CD4-positive, alpha-beta T cell treated with Interleukin-15 for 1 hour (primary cell): ENCODE data around the gene ARHGAP24.
"Not testable (repeated sequence)": the region's sequence is repeated elsewhere in the genome, so short reads cannot be mapped to it uniquely, and the experiment has no call there.

Experiments
- DNase-seq: peaks from one replicate; pipeline ENCODE4 v3.0.0-alpha.2; 2020

ARHGAP24 gene

GRCh38 chr4:85784348-85784747, 309.4 kb downstream of the ARHGAP24 start:
- no peak for DNase-seq

- DNase-seq = no peak
Observed at GRCh38 chr4:85784947-85785346, 310.0 kb downstream of the ARHGAP24 start.

- no peak for DNase-seq
Observed at GRCh38 chr4:85787133-85787532, 312.2 kb downstream of the ARHGAP24 start.

- no peak for DNase-seq
Observed at GRCh38 chr4:85788604-85789003, 313.7 kb downstream of the ARHGAP24 start.

GRCh38 chr4:85789241-85789640, 314.3 kb downstream of the ARHGAP24 start:
- no peak for DNase-seq

- no peak for DNase-seq
Observed at GRCh38 chr4:85790582-85790981, 315.6 kb downstream of the ARHGAP24 start.

GRCh38 chr4:85792376-85793232, 317.7 kb downstream of the ARHGAP24 start:
- no peak for DNase-seq

GRCh38 chr4:85793233-85793585, 318.3 kb downstream of the ARHGAP24 start:
- no peak for DNase-seq

GRCh38 chr4:85798012-85798770, 323.2 kb downstream of the ARHGAP24 start:
- DNase-seq = no peak

- DNase-seq = no peak
Observed at GRCh38 chr4:85803856-85804255, 328.9 kb downstream of the ARHGAP24 start.

- DNase-seq = no peak
Observed at GRCh38 chr4:85805891-85806290, 330.9 kb downstream of the ARHGAP24 start.

GRCh38 chr4:85806334-85806733, 331.4 kb downstream of the ARHGAP24 start:
- DNase-seq = no peak

- DNase-seq = no peak
Observed at GRCh38 chr4:85807247-85807950, 332.4 kb downstream of the ARHGAP24 start.

- DNase-seq = no peak
Observed at GRCh38 chr4:85808104-85808503, 333.2 kb downstream of the ARHGAP24 start.

- DNase-seq = no peak
Observed at GRCh38 chr4:85808864-85809263, 333.9 kb downstream of the ARHGAP24 start.

GRCh38 chr4:85812776-85813175, 337.8 kb downstream of the ARHGAP24 start:
- no peak for DNase-seq

- no peak for DNase-seq
Observed at GRCh38 chr4:85815796-85816459, 341.0 kb downstream of the ARHGAP24 start.

- no peak for DNase-seq
Observed at GRCh38 chr4:85818700-85819099, 343.8 kb downstream of the ARHGAP24 start.

- not testable (repeated sequence) for DNase-seq
Observed at GRCh38 chr4:85820101-85820500, 345.2 kb downstream of the ARHGAP24 start.

- no peak for DNase-seq
Observed at GRCh38 chr4:85821688-85822455, 346.9 kb downstream of the ARHGAP24 start.

- no peak for DNase-seq
Observed at GRCh38 chr4:85823295-85823694, 348.3 kb downstream of the ARHGAP24 start.
